Measurements from ENCODE around the gene EDN1.

Gene EDN1

DNA sequence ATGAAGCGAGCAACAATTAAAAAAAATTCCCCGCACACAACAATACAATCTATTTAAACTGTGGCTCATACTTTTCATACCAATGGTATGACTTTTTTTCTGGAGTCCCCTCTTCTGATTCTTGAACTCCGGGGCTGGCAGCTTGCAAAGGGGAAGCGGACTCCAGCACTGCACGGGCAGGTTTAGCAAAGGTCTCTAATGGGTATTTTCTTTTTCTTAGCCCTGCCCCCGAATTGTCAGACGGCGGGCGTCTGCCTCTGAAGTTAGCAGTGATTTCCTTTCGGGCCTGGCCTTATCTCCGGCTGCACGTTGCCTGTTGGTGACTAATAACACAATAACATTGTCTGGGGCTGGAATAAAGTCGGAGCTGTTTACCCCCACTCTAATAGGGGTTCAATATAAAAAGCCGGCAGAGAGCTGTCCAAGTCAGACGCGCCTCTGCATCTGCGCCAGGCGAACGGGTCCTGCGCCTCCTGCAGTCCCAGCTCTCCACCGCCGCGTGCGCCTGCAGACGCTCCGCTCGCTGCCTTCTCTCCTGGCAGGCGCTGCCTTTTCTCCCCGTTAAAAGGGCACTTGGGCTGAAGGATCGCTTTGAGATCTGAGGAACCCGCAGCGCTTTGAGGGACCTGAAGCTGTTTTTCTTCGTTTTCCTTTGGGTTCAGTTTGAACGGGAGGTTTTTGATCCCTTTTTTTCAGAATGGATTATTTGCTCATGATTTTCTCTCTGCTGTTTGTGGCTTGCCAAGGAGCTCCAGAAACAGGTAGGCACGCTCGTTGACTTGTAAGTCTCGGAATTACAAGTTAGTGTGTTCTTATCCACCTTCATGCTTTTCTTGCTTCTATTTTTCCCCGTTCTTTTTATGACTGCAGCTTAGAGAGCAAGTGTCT lies at the start of gene EDN1:
TSS of gene EDN1 (plus strand) at position 429 of the 888 bp plus-strand sequence. CDS start at position 698, 269 bp downstream.
- H3K4me1 ChIP-seq (ENCODE audit: control insufficient read depth, insufficient read depth, low read length): no peaks in the 10 kb centered on the region; the same call in 1 of the 2 replicates
- H3K27ac ChIP-seq (ENCODE audit: low read length): no peak within 1 kb of the TSS
- DNase-seq (ENCODE audit: low read depth, low spot score): no peak
- no CpG with 5 or more reads among the region's 38 CpGs for WGBS (ENCODE audit: insufficient coverage, insufficient read length)
- no peaks in the 10 kb centered on the region for H3K9me3 ChIP-seq (ENCODE audit: control insufficient read depth, insufficient read depth, low read length)
- H3K36me3 ChIP-seq (ENCODE audit: control insufficient read depth, insufficient read depth, low read length): no peaks in the 10 kb centered on the region
- peak within 1 kb of the TSS; percentile 36; the same call in 1 of the 2 replicates for H3K4me3 ChIP-seq (ENCODE audit: low read length)
- no peaks in the 10 kb centered on the region for H3K27me3 ChIP-seq (ENCODE audit: control insufficient read depth, insufficient read depth, low read length)

DNA sequence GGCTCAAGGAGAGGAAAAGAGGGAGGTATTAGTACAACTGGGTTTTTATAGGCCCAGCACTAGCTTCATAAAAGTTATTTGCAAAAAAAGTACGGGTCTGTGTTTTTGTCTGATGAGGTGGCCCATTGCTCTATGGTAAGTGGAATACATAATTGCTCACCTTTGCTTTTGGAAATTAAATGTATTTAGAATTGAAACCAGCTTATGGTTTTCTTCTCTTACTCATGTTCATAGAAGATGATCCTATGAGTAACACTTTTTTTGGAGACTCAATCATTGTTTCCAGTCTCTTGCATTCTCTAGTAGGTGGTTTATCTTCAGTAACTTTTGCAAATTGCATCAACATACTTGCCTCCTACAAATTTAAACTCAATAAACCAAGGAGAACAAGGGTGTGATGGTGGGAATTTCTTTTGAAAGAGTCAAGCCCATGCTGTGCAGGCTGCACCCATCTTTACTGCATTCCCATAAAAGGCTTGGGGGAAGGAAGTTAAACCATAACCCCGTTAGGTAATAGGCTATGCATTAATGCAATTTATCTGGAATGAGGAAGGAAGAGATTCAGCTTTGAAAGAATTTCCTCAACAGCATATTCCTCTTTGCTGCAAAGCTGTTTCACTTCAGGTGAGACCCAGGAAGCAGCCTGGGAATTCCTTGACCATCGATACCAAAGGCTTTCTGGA lies 48.5 kb upstream of the EDN1 start:
- Histone ChIP-seq H3K27ac (ENCODE audit: low read length) (no peak overlapping the region), H3K27me3 (ENCODE audit: control insufficient read depth, insufficient read depth, low read length) (no peaks in the 10 kb centered on the region), H3K4me3 (ENCODE audit: low read length) (no peak overlapping the region), H3K4me1 (ENCODE audit: control insufficient read depth, insufficient read depth, low read length) (peaks cover 2% of the 10 kb centered on the region; the same call in 1 of the 2 replicates), H3K36me3 (ENCODE audit: control insufficient read depth, insufficient read depth, low read length) (no peaks in the 10 kb centered on the region), H3K9me3 (ENCODE audit: control insufficient read depth, insufficient read depth, low read length) (no peaks in the 10 kb centered on the region)
- no CpG with 5 or more reads among the region's 3 CpGs for WGBS (ENCODE audit: insufficient coverage, insufficient read length)
- DNase-seq (ENCODE audit: low read depth, low spot score): no peak

DNA sequence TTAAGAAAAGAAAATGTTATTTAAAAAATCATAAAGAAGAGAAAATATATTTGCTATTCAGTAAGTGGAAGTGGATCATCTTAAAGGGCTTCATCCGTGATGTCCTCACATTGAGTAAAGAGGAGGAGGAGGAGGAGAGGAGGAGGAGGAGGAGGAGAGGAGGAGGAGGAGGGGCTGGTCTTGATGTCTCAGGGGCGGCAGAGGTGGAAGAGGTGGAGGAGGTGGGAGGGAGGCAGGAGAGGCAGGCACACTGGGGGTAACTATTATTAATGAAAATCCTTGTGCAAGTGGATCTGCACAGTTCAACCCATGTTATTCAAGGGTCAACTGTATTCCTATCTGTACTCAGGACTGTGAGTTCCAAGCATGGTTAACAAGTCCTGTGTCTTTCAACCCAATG lies 47.0 kb upstream of the EDN1 start:
- H3K9me3 ChIP-seq (ENCODE audit: control insufficient read depth, insufficient read depth, low read length): no peaks in the 10 kb centered on the region
- DNase-seq (ENCODE audit: low read depth, low spot score): no peak
- H3K36me3 ChIP-seq (ENCODE audit: control insufficient read depth, insufficient read depth, low read length): no peaks in the 10 kb centered on the region
- H3K4me1 ChIP-seq (ENCODE audit: control insufficient read depth, insufficient read depth, low read length): peaks cover 2% of the 10 kb centered on the region; the same call in 1 of the 2 replicates
- H3K4me3 ChIP-seq (ENCODE audit: low read length): no peak overlapping the region
- H3K27ac ChIP-seq (ENCODE audit: low read length): no peak overlapping the region
- no CpG with 5 or more reads among the region's 2 CpGs for WGBS (ENCODE audit: insufficient coverage, insufficient read length)
- no peaks in the 10 kb centered on the region for H3K27me3 ChIP-seq (ENCODE audit: control insufficient read depth, insufficient read depth, low read length)

- no CpG with 5 or more reads among the region's 1 CpG for WGBS (ENCODE audit: insufficient coverage, insufficient read length)
- no peak for DNase-seq (ENCODE audit: low read depth, low spot score)
- H3K4me1 ChIP-seq (ENCODE audit: control insufficient read depth, insufficient read depth, low read length): peaks cover 2% of the 10 kb centered on the region; the same call in 1 of the 2 replicates
- no peak overlapping the region for H3K27ac ChIP-seq (ENCODE audit: low read length)
- H3K9me3 ChIP-seq (ENCODE audit: control insufficient read depth, insufficient read depth, low read length): no peaks in the 10 kb centered on the region
- no peak overlapping the region for H3K4me3 ChIP-seq (ENCODE audit: low read length)
- H3K36me3 ChIP-seq (ENCODE audit: control insufficient read depth, insufficient read depth, low read length): no peaks in the 10 kb centered on the region
- no peaks in the 10 kb centered on the region for H3K27me3 ChIP-seq (ENCODE audit: control insufficient read depth, insufficient read depth, low read length)
Measured at GRCh38 chr6:12245360-12245759, 44.8 kb upstream of the EDN1 start.

GRCh38 chr6:12245763-12246718 lies 44.1 kb upstream of the EDN1 start:
- whole genome bisulfite sequencing (ENCODE audit: insufficient coverage, insufficient read length): no CpG with 5 or more reads among the region's 6 CpGs
- Histone ChIP-seq H3K27ac (ENCODE audit: low read length) (no peak overlapping the region), H3K27me3 (ENCODE audit: control insufficient read depth, insufficient read depth, low read length) (no peaks in the 10 kb centered on the region), H3K9me3 (ENCODE audit: control insufficient read depth, insufficient read depth, low read length) (no peaks in the 10 kb centered on the region), H3K36me3 (ENCODE audit: control insufficient read depth, insufficient read depth, low read length) (no peaks in the 10 kb centered on the region), H3K4me3 (ENCODE audit: low read length) (no peak overlapping the region), H3K4me1 (ENCODE audit: control insufficient read depth, insufficient read depth, low read length) (peaks cover 2% of the 10 kb centered on the region; the same call in 1 of the 2 replicates)
- DNase-seq (ENCODE audit: low read depth, low spot score): no peak

GRCh38 chr6:12246900-12247299 lies 43.3 kb upstream of the EDN1 start:
- Histone ChIP-seq H3K36me3 (ENCODE audit: control insufficient read depth, insufficient read depth, low read length) (no peaks in the 10 kb centered on the region), H3K27ac (ENCODE audit: low read length) (no peak overlapping the region), H3K4me1 (ENCODE audit: control insufficient read depth, insufficient read depth, low read length) (peaks cover 2% of the 10 kb centered on the region; the same call in 1 of the 2 replicates), H3K4me3 (ENCODE audit: low read length) (no peak overlapping the region), H3K27me3 (ENCODE audit: control insufficient read depth, insufficient read depth, low read length) (no peaks in the 10 kb centered on the region), H3K9me3 (ENCODE audit: control insufficient read depth, insufficient read depth, low read length) (no peaks in the 10 kb centered on the region)
- no CpG with 5 or more reads among the region's 2 CpGs for whole genome bisulfite sequencing (ENCODE audit: insufficient coverage, insufficient read length)
- DNase-seq (ENCODE audit: low read depth, low spot score): no peak

GRCh38 chr6:12249541-12250382 lies 40.4 kb upstream of the EDN1 start:
- no CpG with 5 or more reads among the region's 4 CpGs for WGBS (ENCODE audit: insufficient coverage, insufficient read length)
- no peak overlapping the region for H3K27ac ChIP-seq (ENCODE audit: low read length)

GRCh38 chr6:12250383-12250770 lies 39.8 kb upstream of the EDN1 start:
- H3K9me3 ChIP-seq (ENCODE audit: control insufficient read depth, insufficient read depth, low read length): no peaks in the 10 kb centered on the region
- no CpG with 5 or more reads among the region's 1 CpG for WGBS (ENCODE audit: insufficient coverage, insufficient read length)
- H3K36me3 ChIP-seq (ENCODE audit: control insufficient read depth, insufficient read depth, low read length): no peaks in the 10 kb centered on the region
- H3K4me3 ChIP-seq (ENCODE audit: low read length): no peak overlapping the region
- H3K4me1 ChIP-seq (ENCODE audit: control insufficient read depth, insufficient read depth, low read length): peaks cover 1% of the 10 kb centered on the region; the same call in 1 of the 2 replicates
- no peaks in the 10 kb centered on the region for H3K27me3 ChIP-seq (ENCODE audit: control insufficient read depth, insufficient read depth, low read length)
- DNase-seq (ENCODE audit: low read depth, low spot score): no peak
- H3K27ac ChIP-seq (ENCODE audit: low read length): no peak overlapping the region

More at GRCh38 chr6:12249541-12250382, 40.4 kb upstream of the EDN1 start:
- Histone ChIP-seq H3K9me3 (ENCODE audit: control insufficient read depth, insufficient read depth, low read length) (no peaks in the 10 kb centered on the region), H3K4me3 (ENCODE audit: low read length) (no peak overlapping the region), H3K4me1 (ENCODE audit: control insufficient read depth, insufficient read depth, low read length) (peaks cover 2% of the 10 kb centered on the region; the same call in 1 of the 2 replicates), H3K27me3 (ENCODE audit: control insufficient read depth, insufficient read depth, low read length) (no peaks in the 10 kb centered on the region), H3K36me3 (ENCODE audit: control insufficient read depth, insufficient read depth, low read length) (no peaks in the 10 kb centered on the region)
- DNase-seq (ENCODE audit: low read depth, low spot score): no peak

GRCh38 chr6:12254210-12254609 lies 36.0 kb upstream of the EDN1 start:
- no peak for DNase-seq (ENCODE audit: low read depth, low spot score)
- no peaks in the 10 kb centered on the region for H3K9me3 ChIP-seq (ENCODE audit: control insufficient read depth, insufficient read depth, low read length)
- H3K27ac ChIP-seq (ENCODE audit: low read length): no peak overlapping the region
- no peaks in the 10 kb centered on the region for H3K27me3 ChIP-seq (ENCODE audit: control insufficient read depth, insufficient read depth, low read length)
- no peaks in the 10 kb centered on the region for H3K36me3 ChIP-seq (ENCODE audit: control insufficient read depth, insufficient read depth, low read length)
- H3K4me3 ChIP-seq (ENCODE audit: low read length): no peak overlapping the region
- WGBS (ENCODE audit: insufficient coverage, insufficient read length): no CpG with 5 or more reads among the region's 5 CpGs
- H3K4me1 ChIP-seq (ENCODE audit: control insufficient read depth, insufficient read depth, low read length): no peaks in the 10 kb centered on the region
